K562 (cell line): ENCODE data around the gene NOD2. TPM values are rescaled to one million over a fixed set of nuclear protein-coding genes. Genes with fewer than 3 reads are reported as not detected.
A peak's percentile ranks its signal among the peaks of the same experiment; 100 is the strongest.

ENCODE experiments used
- ATAC-seq: fragments of 200-7000 bp; cut with Tn5 transposase; 3 replicates; pipeline ENCODE4 v1.9.1; 2020; ENCODE audit warnings: moderate library complexity
- BruUV-seq: library from RNA; stranded (reverse); fragments of 400-500 nt; replicated peaks from 2 replicates; lab custom pipeline; 2021; lab: Mats Ljungman, UMichigan
- CTCF ChIA-PET: fragments of 300-600 bp; formaldehyde crosslinking; extraction: SDS; loops from one replicate; lab custom pipeline; 2021; ENCODE audit warnings: low intra/inter-chr PET ratio; lab: Yijun Ruan, JAX
- POLR2A ChIA-PET: fragments of 300-600, 350-650 bp; sonication (Branson Sonifier 250); formaldehyde crosslinking; extraction: SDS; loops from one replicate; lab custom pipeline; 2021; ENCODE audit warnings: antibody characterized with exemption, inconsistent platforms; lab: Yijun Ruan, JAX
- DNase-seq, 4 experiments: peaks; one replicate each; pipeline versions ENCODE4 v3.0.0 to v3.0.0-alpha.2; 2011 to 2018; ENCODE audit warnings: low spot score in 3 of 4, mixed read lengths in 3 of 4; ENCODE audit errors: extremely low read depth in 1 of 4
- FAIRE-seq: peaks from 2 replicates; lab custom pipeline; 2011; peaks lifted over from hg19 to GRCh38; lab: Jason Lieb, UNC
- H2AFZ ChIP-seq: 2 replicates; pipeline ENCODE4 v1.6.0; 2011; ENCODE audit warnings: low read depth, low read length, control low read depth, inconsistent platforms
- H3K27ac ChIP-seq: fragments of 200-600 bp; 3 replicates; pipeline ENCODE4 v1.8.0; 2011; ENCODE audit warnings: low read depth, mild to moderate bottlenecking, control low read depth, inconsistent platforms, low read length, moderate library complexity, mixed read lengths; ENCODE audit errors: extremely low read depth
- H3K27me3 ChIP-seq, 2 experiments: fragments of 300-600 bp in 1 of 2; 2 replicates in 1 of 2; 3 replicates in 1 of 2; pipeline versions ENCODE4 v1.6.0 to v1.8.0; 2011; ENCODE audit warnings: inconsistent platforms in 2 of 2, low read length in 2 of 2, mild to moderate bottlenecking in 1 of 2, mixed read lengths in 1 of 2, moderate library complexity in 1 of 2; ENCODE audit not compliant: control insufficient read depth in 2 of 2, insufficient read depth in 2 of 2
- H3K36me3 ChIP-seq: fragments of 300-600 bp; 3 replicates; pipeline ENCODE4 v1.8.0; 2011; ENCODE audit warnings: mild to moderate bottlenecking, low read length, inconsistent platforms; ENCODE audit not compliant: control insufficient read depth, insufficient read depth
- H3K4me1 ChIP-seq, 2 experiments: fragments of 200-600 bp in 1 of 2; replicated peaks in 1 of 2; 2 replicates in 1 of 2; 3 replicates in 1 of 2; pipeline versions ENCODE4 v1.5.1 to v1.8.0; 2011; ENCODE audit warnings: inconsistent platforms in 2 of 2, low read length in 2 of 2, mild to moderate bottlenecking in 1 of 2, mixed read lengths in 1 of 2, moderate library complexity in 1 of 2; ENCODE audit not compliant: control insufficient read depth in 2 of 2, insufficient read depth in 2 of 2
- H3K4me2 ChIP-seq: 2 replicates; pipeline ENCODE4 v1.6.1; 2011; ENCODE audit warnings: low read length, control low read depth, inconsistent platforms, mixed read lengths; ENCODE audit not compliant: insufficient read depth
- H3K4me3 ChIP-seq: fragments of 200-600 bp; sonication (generic), shearing (Covaris generic); 2 replicates; pipeline ENCODE4 v1.5.1; 2016; ENCODE audit warnings: control low read depth, inconsistent platforms
- H3K79me2 ChIP-seq: fragments of 200-600 bp; 3 replicates; pipeline ENCODE4 v1.8.0; 2011; ENCODE audit warnings: low read length, inconsistent platforms; ENCODE audit not compliant: control insufficient read depth, insufficient read depth
- H3K9ac ChIP-seq, 2 experiments: 2 replicates each; pipeline versions ENCODE4 v1.6.0 to v1.6.1; 2011; ENCODE audit warnings: low read depth in 2 of 2, low read length in 2 of 2, control low read depth in 1 of 2, inconsistent platforms in 1 of 2, mild to moderate bottlenecking in 1 of 2, mixed read lengths in 1 of 2; ENCODE audit not compliant: insufficient read depth in 1 of 2
- H3K9me1 ChIP-seq: one replicate; pipeline ENCODE4 v1.6.0; 2011; ENCODE audit warnings: inconsistent platforms, mild to moderate bottlenecking, low read length, moderate library complexity; ENCODE audit not compliant: control insufficient read depth, insufficient read depth
- H3K9me3 ChIP-seq: replicated peaks from 2 replicates; pipeline ENCODE4 v1.5.1; 2011; ENCODE audit warnings: low read depth, low read length, inconsistent platforms; ENCODE audit not compliant: control insufficient read depth, insufficient read depth
- H4K20me1 ChIP-seq: replicated peaks from 2 replicates; pipeline ENCODE4 v1.6.1; 2011; ENCODE audit warnings: low read length, inconsistent platforms, mixed read lengths; ENCODE audit not compliant: control insufficient read depth, insufficient read depth
- ATF7 ChIP-seq: fragments of 450-650 bp; IDR thresholded peaks from 2 replicates; pipeline ENCODE4 v1.7.1; 2014; ENCODE audit warnings: mild to moderate bottlenecking, moderate library complexity
- CREM ChIP-seq: IDR thresholded peaks from 2 replicates; pipeline ENCODE4 v1.6.1; 2014; ENCODE audit warnings: antibody characterized with exemption, low read depth
- FOXJ3 ChIP-seq: sonication (generic); formaldehyde crosslinking; IDR thresholded peaks from 2 replicates; pipeline ENCODE4 v1.4.0; 2020; ENCODE audit warnings: mild to moderate bottlenecking, missing genetic modification reagents
- NCOA1 ChIP-seq: fragments of 450-650 bp; IDR thresholded peaks from 2 replicates; pipeline ENCODE4 v1.6.1; 2016; ENCODE audit warnings: low read depth
- POLR2AphosphoS5 ChIP-seq: IDR thresholded peaks from 2 replicates; pipeline ENCODE4 v1.6.1; 2011; ENCODE audit warnings: mild to moderate bottlenecking, low read depth, low read length, moderate library complexity; ENCODE audit not compliant: control insufficient read depth, insufficient read depth
- RUNX1 ChIP-seq: sonication (generic); IDR thresholded peaks from 2 replicates; pipeline ENCODE4 v1.6.1; 2016; ENCODE audit warnings: antibody characterized with exemption, low read depth
- WGBS: fragments of 100-300 bp; shearing (Covaris generic); methylation state at CpG from one replicate; pipeline ENCODE4 v1.1.6; 2016; ENCODE audit warnings: low coverage, mixed read lengths; ENCODE audit not compliant: insufficient coverage; ENCODE audit errors: missing lambda C conversion rate; 5-methylcytosine and 5-hydroxymethylcytosine counted together
- in situ Hi-C: fragments of 300-500 bp; cut with MboI; formaldehyde crosslinking; loops from 4 replicates; pipeline ENCODE4 v1.15.0; 2018; ENCODE audit warnings: inconsistent platforms, mixed read lengths
- intact Hi-C: fragments of 100-400 bp; cut with micrococcal nuclease; formaldehyde crosslinking; loops from 2 replicates; pipeline ENCODE4 v1.14.2; 2022
- polyA plus RNA-seq, 8 experiments: library from polyadenylated mRNA; depleted of rRNA in 4 of 8; stranded (reverse) in 5 of 8; unstranded in 3 of 8; fragments of >200 nt; fragmentation: Nextera tagmentation in 2 of 8; fragmentation: Illumina TruSeq in 1 of 8; extraction: Ambion mirVana in 2 of 8; extraction: Trizol in 1 of 8; gene quantifications; 2 replicates each; pipeline versions ENCODE4 v1.2.1 to v1.2.3, GENCODE V29; 2011 to 2014; ENCODE audit warnings: inconsistent platforms in 1 of 8, missing spikeins in 1 of 8
- total RNA-seq, 7 experiments: library from RNA; depleted of rRNA in 6 of 7; stranded (reverse); fragments of >200 nt in 6 of 7; fragmentation: Illumina TruSeq in 2 of 7; extraction: Trizol in 2 of 7; gene quantifications; 2 replicates each; pipeline versions ENCODE4 v1.2.1 to v1.2.3, GENCODE V29; 2011 to 2021; ENCODE audit warnings: low replicate concordance in 1 of 7
- TF ChIP-seq, protein P1 (sequence below), 2 experiments: fragments of 450-650 bp in 1 of 2; sonication (generic) in 1 of 2; formaldehyde crosslinking in 1 of 2; IDR thresholded peaks in 1 of 2; conservative IDR thresholded peaks in 1 of 2; 2 replicates each; pipeline versions ENCODE4 v1.6.1 to v1.8.1; 2016 to 2023; ENCODE audit warnings: mild to moderate bottlenecking in 2 of 2, moderate library complexity in 2 of 2, inconsistent platforms in 1 of 2, missing genetic modification reagents in 1 of 2
- TF ChIP-seq, protein P2 (sequence below): fragments of 250-450 bp; sonication (Bioruptor Pico); IDR thresholded peaks from 2 replicates; pipeline ENCODE4 v1.4.0; 2020

The NOD2 gene
- total and polyA plus RNA-seq, 9 of the 15 experiments (the other 6 are each of a cell fraction or from before 2014, with no cell fraction given) = 0.04 TPM; not detected in 8

DNA sequence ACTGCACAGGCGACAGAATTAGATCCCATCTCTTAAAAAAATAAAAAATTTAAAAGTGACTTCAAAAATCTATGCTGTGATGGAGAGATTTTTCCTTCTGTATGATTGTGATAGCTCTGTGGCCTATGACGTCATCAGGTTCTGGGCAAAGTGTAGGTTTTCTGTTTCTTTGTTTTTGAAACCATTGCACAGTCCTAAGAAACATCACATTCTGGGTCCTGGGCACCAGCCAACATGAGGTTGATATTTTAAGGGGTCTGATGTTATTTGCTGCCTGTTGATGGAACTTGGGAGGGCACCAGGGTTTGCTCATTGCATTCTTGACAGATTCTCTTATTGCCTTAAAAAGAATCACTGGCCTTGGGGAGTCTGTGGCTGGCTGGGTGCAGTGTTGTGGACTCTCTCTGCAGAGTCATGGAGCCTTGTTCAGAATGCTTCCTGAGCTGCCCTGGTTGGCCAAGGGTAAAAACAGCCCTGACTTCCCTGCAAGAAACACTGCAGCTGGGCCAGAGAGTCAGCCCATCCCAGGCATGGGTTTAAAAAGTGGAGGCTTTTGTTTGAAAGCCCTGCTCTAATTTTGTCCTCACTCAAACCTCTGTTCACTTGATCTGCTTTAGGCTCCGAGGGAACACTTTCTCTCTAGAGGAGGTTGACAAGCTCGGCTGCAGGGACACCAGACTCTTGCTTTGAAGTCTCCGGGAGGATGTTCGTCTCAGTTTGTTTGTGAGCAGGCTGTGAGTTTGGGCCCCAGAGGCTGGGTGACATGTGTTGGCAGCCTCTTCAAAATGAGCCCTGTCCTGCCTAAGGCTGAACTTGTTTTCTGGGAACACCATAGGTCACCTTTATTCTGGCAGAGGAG lies 38.0 kb downstream of the NOD2 start:
- ATAC-seq (no peak), FAIRE-seq (no peak), DNase-seq (no peak)
- no peaks in the 10 kb centered on the region for H3K4me1 ChIP-seq
- CTCF ChIA-PET = no interaction called here
- no peaks in the 10 kb centered on the region for H3K79me2 ChIP-seq
- H3K27ac ChIP-seq = no peak overlapping the region
- peaks cover 5 to 13% of the 10 kb centered on the region in 2 experiments; a peak in 2 of 5 replicates for H3K27me3 ChIP-seq
- POLR2A ChIA-PET = interaction anchor here (0.6 to 0.7 kb wide), 2 partner anchors 98 to 271 kb away, joined by 3 read pairs; no protein-coding TSS in a partner anchor
- in situ Hi-C loops (no loop called here), intact Hi-C loops (no loop called here)
- no peak overlapping the region for H2AFZ ChIP-seq
- BruUV-seq = no TSS peak
- H3K9me1 ChIP-seq = no peaks in the 10 kb centered on the region
- H3K4me2 ChIP-seq = no peak overlapping the region
- no peaks in the 10 kb centered on the region for H3K9me3 ChIP-seq
- H4K20me1 ChIP-seq = no peaks in the 10 kb centered on the region
- no peak overlapping the region for H3K4me3 ChIP-seq
- no peaks in the 10 kb centered on the region for H3K36me3 ChIP-seq
- WGBS = 0% methylated on average over 6 of the region's 6 CpGs
- H3K9ac ChIP-seq = no peak overlapping the region
- TF ChIP-seq FOXJ3 (CRISPR knock-in tag) (no peak), CREM (peak; percentile 55), RUNX1 (no peak), NCOA1 (no peak), POLR2AphosphoS5 (no peak), ATF7 (peak; percentile 82)
- TF ChIP-seq, protein P1, sequence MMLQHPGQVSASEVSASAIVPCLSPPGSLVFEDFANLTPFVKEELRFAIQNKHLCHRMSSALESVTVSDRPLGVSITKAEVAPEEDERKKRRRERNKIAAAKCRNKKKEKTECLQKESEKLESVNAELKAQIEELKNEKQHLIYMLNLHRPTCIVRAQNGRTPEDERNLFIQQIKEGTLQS (IDR thresholded peaks at IDR 0.05) = peak; percentile 89
- TF ChIP-seq, protein P1 (CRISPR knock-in tag; conservative IDR thresholded peaks at IDR 0.05) = no peak
- TF ChIP-seq, protein P2, sequence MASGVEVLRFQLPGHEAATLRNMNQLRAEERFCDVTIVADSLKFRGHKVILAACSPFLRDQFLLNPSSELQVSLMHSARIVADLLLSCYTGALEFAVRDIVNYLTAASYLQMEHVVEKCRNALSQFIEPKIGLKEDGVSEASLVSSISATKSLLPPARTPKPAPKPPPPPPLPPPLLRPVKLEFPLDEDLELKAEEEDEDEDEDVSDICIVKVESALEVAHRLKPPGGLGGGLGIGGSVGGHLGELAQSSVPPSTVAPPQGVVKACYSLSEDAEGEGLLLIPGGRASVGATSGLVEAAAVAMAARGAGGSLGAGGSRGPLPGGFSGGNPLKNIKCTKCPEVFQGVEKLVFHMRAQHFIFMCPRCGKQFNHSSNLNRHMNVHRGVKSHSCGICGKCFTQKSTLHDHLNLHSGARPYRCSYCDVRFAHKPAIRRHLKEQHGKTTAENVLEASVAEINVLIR (CRISPR knock-in tag) = 0 out of 2 replicates have a peak, but pooled peaks have one; percentile 17
